IMR-90 (cell line): ENCODE data around the gene ETFDH.

Experiments used
- ELK1 ChIP-seq: fragments of 150-350 bp; IDR thresholded peaks from 2 replicates; pipeline ENCODE4 v1.6.1; 2016; ENCODE audit warnings: low read depth, mild to moderate bottlenecking, low read length, moderate library complexity, borderline replicate concordance
- FOS ChIP-seq: fragments of 150-350 bp; IDR thresholded peaks from 2 replicates; pipeline ENCODE4 v1.6.1; 2016; ENCODE audit warnings: low read depth, low read length
- MAFK ChIP-seq: IDR thresholded peaks from 2 replicates; pipeline ENCODE4 v1.6.1; 2012; ENCODE audit warnings: low read depth, low read length, improper control_type of control experiment
- MAZ ChIP-seq: IDR thresholded peaks from 2 replicates; pipeline ENCODE4 v1.6.1; 2012; ENCODE audit warnings: low read depth, mild to moderate bottlenecking, low read length, improper control_type of control experiment, moderate library complexity, borderline replicate concordance
- MXI1 ChIP-seq: IDR thresholded peaks from 2 replicates; pipeline ENCODE4 v1.6.1; 2012; ENCODE audit warnings: low read depth, mild to moderate bottlenecking, low read length, moderate library complexity, borderline replicate concordance
- POLR2A ChIP-seq: IDR thresholded peaks from 2 replicates; pipeline ENCODE4 v1.6.1; 2012; ENCODE audit warnings: mild to moderate bottlenecking, low read depth, low read length
- RAD21 ChIP-seq: IDR thresholded peaks from 2 replicates; pipeline ENCODE4 v1.6.1; 2012; ENCODE audit warnings: low read length, improper control_type of control experiment
- RCOR1 ChIP-seq: IDR thresholded peaks from 2 replicates; pipeline ENCODE4 v1.6.1; 2012; ENCODE audit warnings: mild to moderate bottlenecking, low read length, improper control_type of control experiment; ENCODE audit not compliant: insufficient replicate concordance
- RFX5 ChIP-seq: IDR thresholded peaks from 2 replicates; pipeline ENCODE4 v1.8.0; 2012; ENCODE audit warnings: low read depth, mild to moderate bottlenecking, low read length, moderate library complexity
- SMC3 ChIP-seq: fragments of 150-350 bp; IDR thresholded peaks from 2 replicates; pipeline ENCODE4 v1.6.1; 2016; ENCODE audit warnings: low read depth, mild to moderate bottlenecking, antibody characterized with exemption, low read length, moderate library complexity
- USF2 ChIP-seq: fragments of 150-350 bp; IDR thresholded peaks from 2 replicates; pipeline ENCODE4 v1.6.1; 2017; ENCODE audit warnings: mild to moderate bottlenecking, antibody characterized with exemption, low read length, low read depth
- TF ChIP-seq, protein P1 (sequence below): conservative IDR thresholded peaks from 2 replicates; pipeline ENCODE4 v1.5.1; 2012; ENCODE audit warnings: mild to moderate bottlenecking, low read depth, low read length, improper control_type of control experiment

DNA sequence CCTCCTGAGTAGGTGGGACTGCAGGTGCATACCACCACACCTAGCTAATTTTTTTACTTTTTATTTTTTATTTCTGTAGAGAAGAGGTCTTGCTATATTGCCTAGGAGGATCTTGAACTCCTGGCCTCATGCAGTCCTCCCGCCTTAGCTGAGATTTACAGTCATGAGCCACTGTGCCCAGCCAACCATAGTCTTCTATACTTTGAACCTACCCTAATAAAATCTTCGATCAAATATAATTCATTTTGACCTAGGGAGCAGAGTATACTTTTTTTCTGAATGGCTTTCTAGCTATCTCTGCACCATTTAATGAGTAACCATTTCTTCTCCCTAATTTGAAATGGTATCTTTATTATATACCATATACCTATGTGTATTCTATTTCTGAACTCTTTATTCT lies 6.7 kb downstream of the ETFDH start:
- TF ChIP-seq, protein P1, sequence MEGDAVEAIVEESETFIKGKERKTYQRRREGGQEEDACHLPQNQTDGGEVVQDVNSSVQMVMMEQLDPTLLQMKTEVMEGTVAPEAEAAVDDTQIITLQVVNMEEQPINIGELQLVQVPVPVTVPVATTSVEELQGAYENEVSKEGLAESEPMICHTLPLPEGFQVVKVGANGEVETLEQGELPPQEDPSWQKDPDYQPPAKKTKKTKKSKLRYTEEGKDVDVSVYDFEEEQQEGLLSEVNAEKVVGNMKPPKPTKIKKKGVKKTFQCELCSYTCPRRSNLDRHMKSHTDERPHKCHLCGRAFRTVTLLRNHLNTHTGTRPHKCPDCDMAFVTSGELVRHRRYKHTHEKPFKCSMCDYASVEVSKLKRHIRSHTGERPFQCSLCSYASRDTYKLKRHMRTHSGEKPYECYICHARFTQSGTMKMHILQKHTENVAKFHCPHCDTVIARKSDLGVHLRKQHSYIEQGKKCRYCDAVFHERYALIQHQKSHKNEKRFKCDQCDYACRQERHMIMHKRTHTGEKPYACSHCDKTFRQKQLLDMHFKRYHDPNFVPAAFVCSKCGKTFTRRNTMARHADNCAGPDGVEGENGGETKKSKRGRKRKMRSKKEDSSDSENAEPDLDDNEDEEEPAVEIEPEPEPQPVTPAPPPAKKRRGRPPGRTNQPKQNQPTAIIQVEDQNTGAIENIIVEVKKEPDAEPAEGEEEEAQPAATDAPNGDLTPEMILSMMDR = no peak
- TF ChIP-seq MAFK = no peak
- TF ChIP-seq ELK1 = no peak
- no peak for TF ChIP-seq USF2
- no peak for TF ChIP-seq RCOR1
- no peak for TF ChIP-seq RAD21
- no peak for TF ChIP-seq MAZ
- TF ChIP-seq POLR2A = no peak
- TF ChIP-seq FOS = no peak
- no peak for TF ChIP-seq SMC3
- TF ChIP-seq RFX5 = no peak
- no peak for TF ChIP-seq MXI1
